Measurements from ENCODE around the gene USP1. TPM values are rescaled to one million over a fixed set of nuclear protein-coding genes. Genes with fewer than 3 reads are reported as not detected.

USP1 gene
- total and polyA plus RNA-seq, 4 donors, result 5.1 to 33.8 (median 7.8) TPM

- TF ChIP-seq CTCF (IDR thresholded peaks at IDR 0.05; ENCODE audit: low read depth, low read length, missing input control) (no peak), GABPA (IDR thresholded peaks at IDR 0.05 in 1 of 2, conservative IDR thresholded peaks at IDR 0.05 in 1 of 2) (no peak), RXRA (IDR thresholded peaks at IDR 0.05) (no peak), TAF1 (conservative IDR thresholded peaks at IDR 0.05) (no peak), HNF4G (IDR thresholded peaks at IDR 0.05) (no peak)
Measured at GRCh38 chr1:62448221-62448933, 11.5 kb downstream of the USP1 start (continued).

GRCh38 chr1:62450301-62450700 is 13.5 kb downstream of the USP1 start:
- Histone ChIP-seq H3K36me3 (ENCODE audit: control insufficient read depth in 4 of 4, insufficient read depth in 3 of 4, low read depth in 1 of 4, low read length in 3 of 4) (peaks cover 14 to 44% (median 38%) of the 10 kb centered on the region in 4 donors), H3K27me3 (ENCODE audit: control insufficient read depth in 4 of 4, insufficient read depth in 4 of 4, low read length in 3 of 4) (no peaks in the 10 kb centered on the region), H3K4me1 (ENCODE audit: control insufficient read depth in 4 of 4, insufficient read depth in 4 of 4, low read length in 3 of 4) (no peaks in the 10 kb centered on the region), H3K9ac (ENCODE audit: low read depth in 1 of 2, low read length in 2 of 2) (no peak overlapping the region), H3K4me3 (ENCODE audit: low read depth in 1 of 3, low read length in 3 of 3) (no peak overlapping the region), H3K9me3 (ENCODE audit: control insufficient read depth in 4 of 4, low read length in 3 of 4) (no peaks in the 10 kb centered on the region), H3K27ac (ENCODE audit: low read depth in 1 of 2, low read length in 2 of 2) (no peak overlapping the region)
- DNase-seq (ENCODE audit: low spot score), result no peak
- TF ChIP-seq CTCF (IDR thresholded peaks at IDR 0.05; ENCODE audit: low read depth, low read length, missing input control), result no peak
- TF ChIP-seq ATF3 (IDR thresholded peaks at IDR 0.05), result no peak
- no peak for TF ChIP-seq MAX (IDR thresholded peaks at IDR 0.05)
- no peak for TF ChIP-seq REST (IDR thresholded peaks at IDR 0.05)
- no peak for TF ChIP-seq TAF1 (conservative IDR thresholded peaks at IDR 0.05)
- 85% methylated on average over 2 of the region's 2 CpGs for WGBS

- no peak for TF ChIP-seq JUND (IDR thresholded peaks at IDR 0.05)
- no peak for TF ChIP-seq TAF1 (conservative IDR thresholded peaks at IDR 0.05)
- TF ChIP-seq YY1 (IDR thresholded peaks at IDR 0.05), result no peak
- no peak for TF ChIP-seq RAD21 (IDR thresholded peaks at IDR 0.05)
- no peak for TF ChIP-seq FOXA2 (IDR thresholded peaks at IDR 0.05)
- no peak for TF ChIP-seq SP1 (IDR thresholded peaks at IDR 0.05)
- no peak for TF ChIP-seq EGR1 (IDR thresholded peaks at IDR 0.05; ENCODE audit: low read depth in 2 of 2)
- TF ChIP-seq HNF4G (IDR thresholded peaks at IDR 0.05), result no peak
- Histone ChIP-seq H3K9me3 (ENCODE audit: control insufficient read depth in 4 of 4, low read length in 3 of 4) (no peaks in the 10 kb centered on the region), H3K9ac (ENCODE audit: low read depth in 1 of 2, low read length in 2 of 2) (no peak overlapping the region), H3K4me3 (ENCODE audit: low read depth in 1 of 3, low read length in 3 of 3) (no peak overlapping the region), H3K4me1 (ENCODE audit: control insufficient read depth in 4 of 4, insufficient read depth in 4 of 4, low read length in 3 of 4) (no peaks in the 10 kb centered on the region), H3K27me3 (ENCODE audit: control insufficient read depth in 4 of 4, insufficient read depth in 4 of 4, low read length in 3 of 4) (no peaks in the 10 kb centered on the region), H3K36me3 (ENCODE audit: control insufficient read depth in 4 of 4, insufficient read depth in 3 of 4, low read depth in 1 of 4, low read length in 3 of 4) (peaks cover 12 to 38% (median 31%) of the 10 kb centered on the region in 4 donors), H3K27ac (ENCODE audit: low read depth in 1 of 2, low read length in 2 of 2) (no peak overlapping the region)
- WGBS, result 100% methylated on average over 1 of the region's 1 CpG
- DNase-seq (ENCODE audit: low spot score), result no peak
Measured at GRCh38 chr1:62452951-62453350, 16.1 kb downstream of the USP1 start.
